Osteocyte (in vitro differentiated cells): Measurements from ENCODE around the gene ASB13. TPM values are rescaled to one million over a fixed set of nuclear protein-coding genes. Genes with fewer than 3 reads are reported as not detected.

Experiments
- DNase-seq: peaks from one replicate; pipeline ENCODE4 v3.0.0; 2021; ENCODE audit warnings: mixed read lengths; ENCODE audit not compliant: unreplicated experiment; ENCODE audit errors: extremely low spot score
- H3K27ac Mint-ChIP-seq: one replicate; pipeline ENCODE4 v1.8.0; 2021; ENCODE audit warnings: mild to moderate bottlenecking, mixed read lengths; ENCODE audit not compliant: unreplicated experiment
- H3K27me3 Mint-ChIP-seq: one replicate; pipeline ENCODE4 v1.8.0; 2021; ENCODE audit warnings: mixed read lengths; ENCODE audit not compliant: unreplicated experiment
- H3K36me3 Mint-ChIP-seq: one replicate; pipeline ENCODE4 v1.8.0; 2021; ENCODE audit warnings: mixed read lengths; ENCODE audit not compliant: unreplicated experiment
- H3K4me1 Mint-ChIP-seq: one replicate; pipeline ENCODE4 v1.8.0; 2021; ENCODE audit warnings: mixed read lengths; ENCODE audit not compliant: unreplicated experiment
- H3K4me3 Mint-ChIP-seq: one replicate; pipeline ENCODE4 v1.8.0; 2021; ENCODE audit warnings: mild to moderate bottlenecking, moderate library complexity, mixed read lengths; ENCODE audit not compliant: unreplicated experiment
- H3K9me3 Mint-ChIP-seq: one replicate; pipeline ENCODE4 v1.8.0; 2021; ENCODE audit warnings: mixed read lengths; ENCODE audit not compliant: unreplicated experiment
- total RNA-seq: library from RNA; stranded (reverse); gene quantifications from 2 replicates; pipeline ENCODE4 v1.2.1, GENCODE V29; 2021
- TF ChIP-seq, protein P1 (sequence below): fragments of 200-600 bp; sonication (generic); IDR thresholded peaks from 2 replicates; pipeline ENCODE4 v1.5.0; 2021; ENCODE audit warnings: antibody characterized with exemption, mild to moderate bottlenecking, moderate library complexity

ASB13 gene
- total RNA-seq, 1 donor from 2014 or later, result 18.4 TPM

DNA sequence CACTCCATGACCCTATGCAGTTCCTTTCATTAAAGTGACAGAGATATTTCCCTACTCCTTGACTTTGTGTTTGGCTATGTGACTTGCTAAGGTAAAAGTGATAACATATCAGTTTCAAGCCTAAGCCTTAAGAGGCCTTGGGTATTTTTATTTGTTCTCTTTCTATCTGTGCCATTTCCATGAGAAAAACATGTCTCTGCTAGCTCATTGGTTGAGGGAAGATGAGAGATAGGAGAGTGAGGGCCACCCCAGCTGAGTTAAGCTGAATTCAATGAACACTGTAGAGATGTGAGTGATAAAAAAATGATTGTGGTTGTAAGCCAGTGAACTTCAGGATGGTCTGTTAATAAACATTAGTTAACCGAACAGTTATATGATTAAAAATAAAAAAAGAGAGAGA, 31.7 kb upstream of the ASB13 start:
- no peak overlapping the region for H3K27ac Mint-ChIP-seq
- TF ChIP-seq, protein P1, sequence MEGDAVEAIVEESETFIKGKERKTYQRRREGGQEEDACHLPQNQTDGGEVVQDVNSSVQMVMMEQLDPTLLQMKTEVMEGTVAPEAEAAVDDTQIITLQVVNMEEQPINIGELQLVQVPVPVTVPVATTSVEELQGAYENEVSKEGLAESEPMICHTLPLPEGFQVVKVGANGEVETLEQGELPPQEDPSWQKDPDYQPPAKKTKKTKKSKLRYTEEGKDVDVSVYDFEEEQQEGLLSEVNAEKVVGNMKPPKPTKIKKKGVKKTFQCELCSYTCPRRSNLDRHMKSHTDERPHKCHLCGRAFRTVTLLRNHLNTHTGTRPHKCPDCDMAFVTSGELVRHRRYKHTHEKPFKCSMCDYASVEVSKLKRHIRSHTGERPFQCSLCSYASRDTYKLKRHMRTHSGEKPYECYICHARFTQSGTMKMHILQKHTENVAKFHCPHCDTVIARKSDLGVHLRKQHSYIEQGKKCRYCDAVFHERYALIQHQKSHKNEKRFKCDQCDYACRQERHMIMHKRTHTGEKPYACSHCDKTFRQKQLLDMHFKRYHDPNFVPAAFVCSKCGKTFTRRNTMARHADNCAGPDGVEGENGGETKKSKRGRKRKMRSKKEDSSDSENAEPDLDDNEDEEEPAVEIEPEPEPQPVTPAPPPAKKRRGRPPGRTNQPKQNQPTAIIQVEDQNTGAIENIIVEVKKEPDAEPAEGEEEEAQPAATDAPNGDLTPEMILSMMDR, result no peak
- no peaks in the 10 kb centered on the region for H3K36me3 Mint-ChIP-seq
- no peaks in the 10 kb centered on the region for H3K27me3 Mint-ChIP-seq
- no peak for DNase-seq
- peaks cover 8% of the 10 kb centered on the region for H3K4me1 Mint-ChIP-seq
- H3K4me3 Mint-ChIP-seq, result no peak overlapping the region
- H3K9me3 Mint-ChIP-seq, result no peaks in the 10 kb centered on the region

DNA sequence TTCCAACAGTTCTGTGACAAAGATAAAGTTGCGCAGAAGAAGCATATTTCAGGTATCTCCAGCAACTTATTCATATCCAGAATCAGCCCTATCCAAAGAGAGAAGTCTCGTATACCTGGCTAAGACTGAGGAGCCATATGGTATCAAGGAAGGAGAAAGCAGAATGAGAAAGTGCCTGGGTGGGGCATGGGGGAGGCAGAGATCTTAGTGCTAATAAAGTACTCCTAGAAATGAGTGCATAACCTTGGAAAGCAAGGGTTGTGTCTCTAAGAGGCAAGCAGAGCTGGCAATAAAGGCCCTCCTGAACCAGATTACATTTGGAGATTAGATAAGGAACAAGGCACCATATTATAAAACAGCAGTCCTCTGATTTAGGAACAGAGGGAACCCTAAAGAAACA, 30.9 kb upstream of the ASB13 start:
- no peak overlapping the region for H3K27ac Mint-ChIP-seq
- TF ChIP-seq, protein P1, result no peak
- H3K4me3 Mint-ChIP-seq, result no peak overlapping the region

DNA sequence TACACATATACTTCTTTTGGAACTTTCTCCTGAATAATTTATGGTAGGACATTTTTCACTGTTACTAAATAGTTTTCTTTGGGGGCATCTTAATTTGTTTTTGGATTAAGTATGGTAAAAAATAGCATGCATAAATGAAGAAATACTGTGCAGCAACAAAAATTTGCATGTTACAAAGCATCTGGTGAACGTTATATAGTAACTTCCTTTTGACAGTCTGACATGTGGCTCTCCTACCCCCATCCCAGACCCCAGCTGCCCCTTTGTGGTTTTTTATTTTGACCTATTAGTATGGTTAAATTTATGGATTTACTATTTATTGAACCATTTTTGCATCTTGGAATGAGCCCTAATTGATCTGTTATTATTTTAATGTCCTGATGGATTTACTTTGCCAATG, 28.2 kb upstream of the ASB13 start:
- H3K27me3 Mint-ChIP-seq, result no peaks in the 10 kb centered on the region
- DNase-seq, result no peak
- H3K27ac Mint-ChIP-seq, result no peak overlapping the region
- H3K9me3 Mint-ChIP-seq, result no peaks in the 10 kb centered on the region
- H3K4me1 Mint-ChIP-seq, result peaks cover 21% of the 10 kb centered on the region
- H3K4me3 Mint-ChIP-seq, result no peak overlapping the region
- TF ChIP-seq, protein P1, result no peak
- H3K36me3 Mint-ChIP-seq, result no peaks in the 10 kb centered on the region

More for the DNA sequence above, 30.9 kb upstream of the ASB13 start:
- Mint-ChIP-seq H3K4me1 (peaks cover 12% of the 10 kb centered on the region), H3K36me3 (no peaks in the 10 kb centered on the region), H3K9me3 (no peaks in the 10 kb centered on the region), H3K27me3 (no peaks in the 10 kb centered on the region)
- no peak for DNase-seq

DNA sequence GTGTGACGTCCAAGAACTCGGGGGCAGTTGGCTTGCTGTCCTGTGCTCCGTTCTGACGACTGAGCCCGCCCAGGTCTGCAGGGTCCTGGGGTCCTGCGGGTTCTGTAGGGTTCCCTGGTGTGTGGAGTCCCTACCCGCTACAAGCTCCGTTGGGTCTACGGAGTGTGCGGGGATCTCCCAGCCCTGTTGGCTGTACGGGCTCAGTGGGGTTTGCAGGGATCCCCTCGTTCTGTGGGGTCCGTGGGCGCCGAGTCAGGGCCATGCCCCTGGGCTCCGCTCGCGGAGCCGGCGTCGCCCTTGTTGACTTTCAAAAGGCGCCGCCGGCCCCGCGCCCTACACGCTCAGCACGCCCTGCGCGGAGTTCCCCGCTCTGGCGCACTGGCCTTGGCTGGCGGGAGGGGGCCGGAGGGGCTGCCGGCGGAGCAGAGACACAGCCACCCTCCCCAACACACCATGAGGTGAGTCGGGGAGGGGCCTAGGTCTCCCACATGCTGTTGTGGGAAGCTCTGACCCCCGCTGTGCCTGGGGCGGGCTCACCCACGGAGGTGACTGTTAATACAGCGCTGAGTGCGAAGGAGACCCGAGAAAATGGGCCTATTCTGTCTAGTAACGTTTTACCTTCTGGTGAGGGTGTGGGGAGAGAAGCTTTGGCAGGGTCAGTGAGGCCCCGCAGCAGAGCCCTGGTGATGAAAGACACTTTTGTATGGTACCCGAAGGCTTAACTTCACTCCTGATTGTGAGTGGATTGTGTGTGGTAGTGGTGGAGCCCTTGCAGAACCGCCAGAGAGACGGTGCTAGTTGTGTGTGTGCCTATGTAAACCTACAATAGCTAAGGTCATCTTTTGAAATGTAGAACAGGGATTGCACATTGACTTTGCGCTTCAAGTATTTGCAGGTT, 26.3 kb upstream of the ASB13 start:
- TF ChIP-seq, protein P1, result no peak
- Mint-ChIP-seq H3K27me3 (no peaks in the 10 kb centered on the region), H3K9me3 (no peaks in the 10 kb centered on the region), H3K27ac (peak overlapping the region; percentile 63), H3K36me3 (no peaks in the 10 kb centered on the region), H3K4me3 (peak overlapping the region; percentile 65), H3K4me1 (peaks cover 23% of the 10 kb centered on the region)
- no peak for DNase-seq

DNA sequence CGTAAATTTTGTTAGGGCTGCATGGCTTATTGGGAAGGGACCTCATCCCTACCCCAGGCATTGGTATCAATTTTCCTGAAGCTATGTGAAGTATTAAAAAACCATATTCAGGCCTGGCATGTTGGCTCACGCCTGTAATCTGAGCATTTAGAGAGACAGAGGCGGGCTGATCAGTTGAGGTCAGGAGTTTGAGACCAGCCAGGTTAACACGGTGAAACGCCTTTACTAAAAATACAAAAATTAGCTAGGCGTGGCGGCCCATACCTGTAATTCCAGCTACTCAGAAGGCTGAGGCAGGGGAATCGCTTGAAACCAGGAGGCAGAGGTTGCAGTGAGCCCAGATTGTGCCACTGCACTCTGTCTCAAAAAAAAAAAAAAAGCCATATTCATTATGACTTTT, 25.4 kb upstream of the ASB13 start:
- no peak for DNase-seq
- H3K4me1 Mint-ChIP-seq, result peaks cover 29% of the 10 kb centered on the region
- TF ChIP-seq, protein P1, result no peak
- no peaks in the 10 kb centered on the region for H3K36me3 Mint-ChIP-seq
- H3K27me3 Mint-ChIP-seq, result no peaks in the 10 kb centered on the region
- H3K9me3 Mint-ChIP-seq, result no peaks in the 10 kb centered on the region
- H3K27ac Mint-ChIP-seq, result no peak overlapping the region
- no peak overlapping the region for H3K4me3 Mint-ChIP-seq
